CD4-positive, alpha-beta memory T cell (primary cell): Measurements from ENCODE around the gene AQP5. TPM values are rescaled to one million over a fixed set of nuclear protein-coding genes. Genes with fewer than 3 reads are reported as not detected.
A peak's percentile ranks its signal among the peaks of the same experiment; 100 is the strongest.

ENCODE experiments used
- CTCF ChIA-PET: fragments of 350-600 bp; sonication (Branson Sonifier 250); formaldehyde crosslinking; loops from one replicate; lab custom pipeline; 2021; ENCODE audit warnings: inconsistent platforms; ENCODE audit not compliant: partially characterized antibody; lab: Charles Lee
- POLR2A ChIA-PET: fragments of 350-600 bp; sonication (Branson Sonifier 250); formaldehyde crosslinking; loops from one replicate; lab custom pipeline; 2021; ENCODE audit not compliant: partially characterized antibody; lab: Charles Lee
- DNase-seq, 5 donors: peaks; one replicate each; pipeline versions ENCODE4 v3.0.0 to v3.0.0-alpha.2; 2020 to 2022; ENCODE audit warnings: mixed read lengths in 1 of 5
- H3K27ac ChIP-seq: one replicate; pipeline ENCODE4 v1.7.0; 2013; ENCODE audit warnings: low read depth, low read length
- H3K27me3 ChIP-seq: 2 replicates; pipeline ENCODE4 v1.7.0; 2013; ENCODE audit warnings: mild to moderate bottlenecking, low read length, moderate library complexity; ENCODE audit not compliant: insufficient read depth
- H3K36me3 ChIP-seq: 2 replicates; pipeline ENCODE4 v1.7.0; 2013; ENCODE audit warnings: mild to moderate bottlenecking, low read length, moderate library complexity; ENCODE audit not compliant: insufficient read depth
- H3K4me1 ChIP-seq: 2 replicates; pipeline ENCODE4 v1.7.0; 2013; ENCODE audit warnings: mild to moderate bottlenecking, low read length, moderate library complexity; ENCODE audit not compliant: insufficient read depth
- H3K4me3 ChIP-seq, 2 donors: one replicate each; pipeline ENCODE4 v1.7.0; 2013; ENCODE audit warnings: low read length in 2 of 2, mild to moderate bottlenecking in 1 of 2
- H3K9me3 ChIP-seq, 2 donors: one replicate each; pipeline ENCODE4 v1.7.0; 2013; ENCODE audit warnings: low read length in 2 of 2, control low read depth in 1 of 2; ENCODE audit not compliant: control insufficient read depth in 1 of 2
- H3K27ac Mint-ChIP-seq, 7 donors: one replicate each; pipeline ENCODE4 v1.8.0; 2020 to 2021; ENCODE audit warnings: mixed read lengths in 7 of 7, mild to moderate bottlenecking in 6 of 7, inconsistent platforms in 3 of 7, moderate library complexity in 3 of 7
- H3K27me3 Mint-ChIP-seq, 2 donors: one replicate each; pipeline ENCODE4 v1.8.0; 2020 to 2021; ENCODE audit warnings: mixed read lengths in 2 of 2
- H3K36me3 Mint-ChIP-seq, 2 donors: one replicate each; pipeline ENCODE4 v1.8.0; 2020 to 2021; ENCODE audit warnings: mixed read lengths in 2 of 2, inconsistent platforms in 1 of 2, mild to moderate bottlenecking in 1 of 2
- H3K4me1 Mint-ChIP-seq, 4 donors: one replicate each; pipeline ENCODE4 v1.8.0; 2020 to 2021; ENCODE audit warnings: mixed read lengths in 4 of 4, mild to moderate bottlenecking in 1 of 4
- H3K4me3 Mint-ChIP-seq, 8 donors: one replicate each; pipeline ENCODE4 v1.8.0; 2020 to 2021; ENCODE audit warnings: mixed read lengths in 8 of 8, mild to moderate bottlenecking in 7 of 8, moderate library complexity in 6 of 8, inconsistent platforms in 3 of 8
- H3K9me3 Mint-ChIP-seq, 8 donors: one replicate each; pipeline ENCODE4 v1.8.0; 2020 to 2021; ENCODE audit warnings: mixed read lengths in 8 of 8, mild to moderate bottlenecking in 5 of 8, inconsistent platforms in 3 of 8, moderate library complexity in 1 of 8
- intact Hi-C: fragments of 100-400 bp; cut with micrococcal nuclease; formaldehyde crosslinking; loops from one replicate; pipeline ENCODE4 v1.15.1; 2023
- polyA plus RNA-seq, 2 donors: library from polyadenylated mRNA; unstranded; fragments of 300-500 nt; fragmentation: Illumina TruSeq; gene quantifications; one replicate each; pipeline ENCODE4 v1.2.3, GENCODE V29; 2021
- total RNA-seq, 2 experiments: library from RNA; stranded (reverse); gene quantifications; one replicate each; pipeline ENCODE4 v1.2.3, GENCODE V29; 2021

Gene AQP5
- total and polyA plus RNA-seq, 4 experiments from 2014 or later: not detected

GRCh38 chr12:49925433-49926204 lies 36.1 kb upstream of the AQP5 start:
- no peak overlapping the region for H3K27ac ChIP-seq
- Mint-ChIP-seq H3K9me3 (no peaks in the 10 kb centered on the region), H3K27me3 (peaks cover 0 to 3% of the 10 kb centered on the region in 2 donors), H3K36me3 (no peaks in the 10 kb centered on the region), H3K27ac (peak overlapping the region in 1 of 7 donors; percentile 32), H3K4me1 (peaks cover 0 to 3% (median 0%) of the 10 kb centered on the region in 4 donors), H3K4me3 (no peak overlapping the region)
- POLR2A ChIA-PET: no interaction called here
- CTCF ChIA-PET: interaction anchor here (0.7 to 1.1 kb wide), 2 partner anchors 20 to 63 kb away, joined by 3 to 4 read pairs; no protein-coding TSS in a partner anchor
- intact Hi-C loops: no loop called here
- DNase-seq: no peak
- no peak overlapping the region for H3K4me3 ChIP-seq
- no peaks in the 10 kb centered on the region for H3K27me3 ChIP-seq
- H3K9me3 ChIP-seq: no peaks in the 10 kb centered on the region
- no peaks in the 10 kb centered on the region for H3K4me1 ChIP-seq
- no peaks in the 10 kb centered on the region for H3K36me3 ChIP-seq

GRCh38 chr12:49928471-49928870 lies 33.2 kb upstream of the AQP5 start:
- H3K4me1 ChIP-seq: no peaks in the 10 kb centered on the region
- H3K4me3 Mint-ChIP-seq: no peak overlapping the region
- no peaks in the 10 kb centered on the region for H3K4me1 Mint-ChIP-seq

GRCh38 chr12:49929581-49929980 lies 32.1 kb upstream of the AQP5 start:
- intact Hi-C loops: no loop called here
- no peaks in the 10 kb centered on the region for H3K9me3 ChIP-seq
- no peaks in the 10 kb centered on the region for H3K9me3 Mint-ChIP-seq

More at GRCh38 chr12:49928471-49928870, 33.2 kb upstream of the AQP5 start:
- no peaks in the 10 kb centered on the region for H3K36me3 Mint-ChIP-seq
- H3K9me3 Mint-ChIP-seq: no peaks in the 10 kb centered on the region
- no peak for DNase-seq
- H3K9me3 ChIP-seq: no peaks in the 10 kb centered on the region
- peaks cover 0 to 3% of the 10 kb centered on the region in 2 donors for H3K27me3 Mint-ChIP-seq
- H3K4me3 ChIP-seq: no peak overlapping the region
- H3K27ac Mint-ChIP-seq: no peak overlapping the region
- H3K36me3 ChIP-seq: no peaks in the 10 kb centered on the region
- H3K27ac ChIP-seq: no peak overlapping the region
- POLR2A ChIA-PET: no interaction called here
- CTCF ChIA-PET: interaction anchor here (0.8 to 2.0 kb wide), 3 partner anchors 17 to 38 kb away, joined by 3 to 13 read pairs (median 4); no protein-coding TSS in a partner anchor
- H3K27me3 ChIP-seq: no peaks in the 10 kb centered on the region
- intact Hi-C loops: no loop called here

GRCh38 chr12:49930515-49931288 lies 31.0 kb upstream of the AQP5 start:
- H3K4me1 ChIP-seq: no peaks in the 10 kb centered on the region
- H3K27me3 ChIP-seq: no peaks in the 10 kb centered on the region
- no peak overlapping the region for H3K4me3 Mint-ChIP-seq
- H3K36me3 Mint-ChIP-seq: no peaks in the 10 kb centered on the region
- H3K27ac Mint-ChIP-seq: no peak overlapping the region
- ChIA-PET CTCF (interaction anchor here (6.6 kb wide), 1 partner anchor 15 kb away, joined by 35 read pairs; no protein-coding TSS in a partner anchor), POLR2A (no interaction called here)
- H3K9me3 Mint-ChIP-seq: no peaks in the 10 kb centered on the region
- H3K9me3 ChIP-seq: no peaks in the 10 kb centered on the region
- H3K27ac ChIP-seq: no peak overlapping the region
- H3K4me1 Mint-ChIP-seq: no peaks in the 10 kb centered on the region
- H3K36me3 ChIP-seq: no peaks in the 10 kb centered on the region
- no peak for DNase-seq
- intact Hi-C loops: no loop called here
- peaks cover 0 to 3% of the 10 kb centered on the region in 2 donors for H3K27me3 Mint-ChIP-seq
- H3K4me3 ChIP-seq: no peak overlapping the region

More at GRCh38 chr12:49929581-49929980, 32.1 kb upstream of the AQP5 start:
- no peak for DNase-seq
- Histone ChIP-seq H3K27me3 (no peaks in the 10 kb centered on the region), H3K36me3 (no peaks in the 10 kb centered on the region), H3K4me1 (no peaks in the 10 kb centered on the region), H3K4me3 (no peak overlapping the region), H3K27ac (no peak overlapping the region)
- peaks cover 0 to 3% of the 10 kb centered on the region in 2 donors for H3K27me3 Mint-ChIP-seq
- no peak overlapping the region for H3K27ac Mint-ChIP-seq
- no peaks in the 10 kb centered on the region for H3K4me1 Mint-ChIP-seq
- no peak overlapping the region for H3K4me3 Mint-ChIP-seq
- H3K36me3 Mint-ChIP-seq: no peaks in the 10 kb centered on the region
- ChIA-PET POLR2A (no interaction called here), CTCF (interaction anchor here (6.6 kb wide), 1 partner anchor 17 kb away, joined by 35 read pairs; no protein-coding TSS in a partner anchor)

- CTCF ChIA-PET: interaction anchor here (1.1 to 6.6 kb wide), 2 partner anchors 14 to 35 kb away, joined by 5 to 35 read pairs; no protein-coding TSS in a partner anchor
- no peaks in the 10 kb centered on the region for H3K36me3 Mint-ChIP-seq
- no peaks in the 10 kb centered on the region for H3K27me3 ChIP-seq
- no peak overlapping the region for H3K4me3 Mint-ChIP-seq
- no peaks in the 10 kb centered on the region for H3K4me1 Mint-ChIP-seq
- intact Hi-C loops: no loop called here
- no peak for DNase-seq
- H3K9me3 ChIP-seq: no peaks in the 10 kb centered on the region
- no peaks in the 10 kb centered on the region for H3K36me3 ChIP-seq
- H3K27ac ChIP-seq: no peak overlapping the region
- no peak overlapping the region for H3K27ac Mint-ChIP-seq
- H3K4me3 ChIP-seq: no peak overlapping the region
- POLR2A ChIA-PET: no interaction called here
- no peaks in the 10 kb centered on the region for H3K9me3 Mint-ChIP-seq
- H3K27me3 Mint-ChIP-seq: peaks cover 0 to 3% of the 10 kb centered on the region in 2 donors
- no peaks in the 10 kb centered on the region for H3K4me1 ChIP-seq
Observed at GRCh38 chr12:49932023-49932422, 29.6 kb upstream of the AQP5 start.

- no peaks in the 10 kb centered on the region for H3K9me3 ChIP-seq
- POLR2A ChIA-PET: no interaction called here
- Mint-ChIP-seq H3K4me3 (no peak overlapping the region), H3K9me3 (no peaks in the 10 kb centered on the region), H3K27me3 (peaks cover 0 to 5% of the 10 kb centered on the region in 2 donors), H3K36me3 (no peaks in the 10 kb centered on the region), H3K4me1 (no peaks in the 10 kb centered on the region), H3K27ac (no peak overlapping the region)
- intact Hi-C loops: no loop called here
- H3K27ac ChIP-seq: no peak overlapping the region
- no peaks in the 10 kb centered on the region for H3K27me3 ChIP-seq
- no peak for DNase-seq
- no peaks in the 10 kb centered on the region for H3K36me3 ChIP-seq
- no peaks in the 10 kb centered on the region for H3K4me1 ChIP-seq
- H3K4me3 ChIP-seq: no peak overlapping the region
- CTCF ChIA-PET: interaction anchor here (1.1 to 6.6 kb wide), 2 partner anchors 13 to 34 kb away, joined by 5 to 35 read pairs; no protein-coding TSS in a partner anchor
Observed at GRCh38 chr12:49932533-49933130, 29.0 kb upstream of the AQP5 start.
